Middle frontal gyrus (tissue), 1 donor: ENCODE measurements around the gene TXNIP.

ENCODE experiments used
- DNase-seq: peaks from one replicate; pipeline ENCODE4 v3.0.0-alpha.2; 2015; ENCODE audit warnings: low spot score; ENCODE audit errors: extremely low spot score

The TXNIP gene

DNA sequence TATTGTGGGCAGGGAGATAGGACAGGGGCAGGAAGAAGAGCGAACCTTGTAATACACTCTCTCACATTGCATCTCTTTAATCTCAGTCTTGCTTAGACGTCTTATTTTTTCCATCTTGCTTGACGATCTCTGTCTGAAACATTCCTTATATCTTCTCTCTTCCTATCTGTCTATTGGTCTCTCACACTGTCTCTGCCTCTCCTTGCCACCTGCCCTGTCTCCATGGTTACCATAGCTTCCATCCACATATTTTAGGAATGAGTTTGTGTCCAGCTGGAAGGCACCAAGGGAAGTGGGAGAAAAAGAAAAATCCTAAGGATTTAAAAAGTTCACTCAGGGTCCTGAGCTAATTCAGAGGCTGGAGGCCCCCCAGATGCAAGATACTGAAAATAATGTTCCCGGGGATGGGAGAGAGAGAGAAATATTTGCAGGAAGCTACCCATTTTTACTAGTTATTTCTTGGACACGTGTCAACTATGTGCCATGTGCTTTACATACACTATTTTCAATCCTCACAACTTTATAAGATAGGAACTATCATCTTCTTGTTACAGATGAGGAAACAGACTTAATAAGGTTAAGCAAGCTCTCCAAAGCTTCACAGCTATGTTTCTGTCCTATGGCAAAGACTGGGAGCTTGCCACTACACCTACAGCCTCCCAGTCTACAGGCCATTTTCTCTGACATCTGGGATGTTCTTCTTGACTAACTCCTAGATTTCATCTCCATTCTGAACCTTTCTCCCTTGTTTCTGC is 32.9 kb downstream of the TXNIP start:
- DNase-seq: no peak

DNA sequence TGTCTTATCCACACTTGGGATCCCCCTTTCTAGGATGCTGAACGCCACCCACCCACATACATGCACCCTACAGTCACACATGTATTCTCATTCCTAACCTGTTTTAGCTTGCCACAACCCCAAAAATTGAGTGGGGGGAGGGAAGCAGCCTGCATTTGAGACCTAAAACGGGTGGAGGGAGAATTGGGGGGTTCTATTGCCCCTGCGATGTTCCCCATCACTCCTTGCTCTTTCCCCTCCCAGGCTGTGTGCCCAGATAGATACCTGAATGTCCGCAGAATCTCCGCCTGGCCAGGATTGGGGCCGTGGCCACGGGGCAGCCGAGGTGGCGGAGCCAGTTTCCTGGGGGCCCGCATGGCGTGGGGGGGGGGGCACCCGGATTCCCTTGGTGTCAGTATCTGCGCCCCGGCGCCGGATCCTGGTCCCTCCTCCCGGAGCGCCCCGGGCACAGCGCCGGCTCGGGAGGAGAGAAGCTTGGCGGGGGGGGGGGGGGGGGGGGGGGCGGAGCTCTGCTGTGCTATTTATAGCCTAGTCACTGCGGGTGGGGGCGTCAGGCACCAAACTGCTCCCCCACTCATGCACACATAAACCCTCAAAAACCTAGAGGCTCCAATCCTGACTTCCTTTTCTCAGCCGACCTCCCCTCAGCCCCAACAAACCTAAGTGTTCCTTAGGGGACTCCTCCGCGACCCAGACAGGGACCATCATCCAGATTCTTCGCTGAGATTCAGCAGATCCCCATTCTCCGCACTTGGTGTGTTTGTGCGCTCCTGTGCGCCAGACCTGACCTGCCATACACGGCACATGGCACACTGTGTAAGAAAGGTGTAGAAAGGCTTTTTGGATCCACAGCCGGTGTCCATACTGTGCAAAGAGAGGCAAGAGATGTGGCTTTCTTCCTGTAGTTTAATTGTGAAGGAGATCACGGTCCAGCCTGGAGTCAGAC is 33.9 kb downstream of the TXNIP start:
- DNase-seq: no peak

DNA sequence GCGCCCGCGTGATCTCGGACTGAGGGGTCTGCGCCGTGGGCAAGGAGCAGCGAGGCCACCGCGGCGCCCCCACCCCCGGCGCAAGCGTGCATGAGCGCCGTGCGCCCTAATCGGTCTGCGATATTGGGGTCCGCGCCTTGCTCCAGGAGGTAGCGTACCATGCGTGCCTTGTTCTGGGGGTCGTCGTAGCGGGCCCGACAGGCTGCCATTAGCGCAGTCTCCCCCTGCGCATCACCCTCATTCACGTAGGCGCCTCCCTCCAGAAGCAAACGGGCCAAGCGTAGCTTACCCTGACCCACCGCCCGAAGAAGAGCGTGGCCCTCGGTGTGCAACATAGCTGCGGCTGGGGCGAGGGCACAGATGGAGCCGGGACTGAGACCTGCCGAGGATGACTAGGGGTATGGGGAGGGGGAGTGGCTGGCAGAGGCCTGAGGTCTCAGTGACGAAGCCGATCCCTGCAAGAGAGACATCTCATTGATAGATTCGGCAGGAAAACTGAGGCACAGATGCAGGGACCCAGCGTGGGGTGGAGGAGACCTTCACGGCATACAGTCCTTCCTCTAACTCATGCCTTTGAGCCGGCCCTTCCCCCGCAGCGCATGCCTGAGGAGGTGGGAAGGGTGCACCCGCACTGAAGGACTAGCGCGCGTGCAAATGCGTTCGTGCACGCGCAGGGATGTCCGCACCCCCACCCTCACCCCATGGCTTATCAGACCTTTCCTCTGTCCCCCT is 34.8 kb downstream of the TXNIP start:
- no peak for DNase-seq

DNA sequence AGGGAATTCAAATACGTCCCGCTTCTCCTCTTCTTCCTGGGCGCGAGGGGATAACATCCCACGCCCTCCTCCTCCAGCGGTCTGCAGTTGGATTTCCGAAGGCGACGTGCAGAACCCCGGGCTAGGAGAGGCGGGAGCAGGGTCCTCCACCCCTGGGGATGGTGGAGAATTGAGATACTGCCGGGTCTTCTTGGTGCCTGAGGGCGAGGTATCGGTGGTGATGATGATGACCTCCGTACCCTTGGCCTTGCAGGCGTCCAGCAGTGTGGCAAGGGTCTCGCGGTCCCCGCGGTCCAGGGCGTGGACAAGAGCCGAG is 35.3 kb downstream of the TXNIP start:
- DNase-seq: no peak

DNA sequence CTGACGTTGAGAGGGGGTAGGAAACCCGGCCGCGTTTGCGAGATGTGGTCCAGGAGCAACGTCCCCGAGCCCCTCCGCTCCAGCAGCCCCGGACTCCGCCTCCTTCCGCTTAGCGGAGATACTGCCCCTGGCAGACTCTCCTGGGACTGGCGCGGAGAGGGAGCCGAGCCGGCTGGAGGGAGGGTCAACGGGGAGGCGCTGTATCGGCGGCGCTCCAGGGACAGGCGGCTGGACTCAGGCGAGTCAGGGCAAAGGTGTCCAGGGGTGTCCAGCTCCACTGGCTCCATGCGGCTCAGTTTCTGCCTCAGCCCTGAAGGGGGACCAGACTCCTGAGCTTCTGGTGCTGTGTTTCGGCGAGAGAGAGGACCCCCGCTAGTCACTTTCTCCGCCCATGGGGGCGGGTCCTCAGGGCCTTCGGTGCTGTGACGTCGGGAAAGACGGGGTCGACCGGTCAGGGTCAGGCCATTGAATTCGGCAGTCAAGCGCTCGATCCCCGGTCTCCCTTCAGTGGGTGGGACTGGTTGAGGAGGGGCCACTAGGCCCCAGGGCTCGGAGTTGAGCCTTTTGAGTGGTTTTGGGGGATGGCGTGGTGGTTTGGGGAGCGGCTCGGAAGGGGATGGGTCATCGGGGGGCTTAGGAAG is 35.8 kb downstream of the TXNIP start:
- no peak for DNase-seq

DNA sequence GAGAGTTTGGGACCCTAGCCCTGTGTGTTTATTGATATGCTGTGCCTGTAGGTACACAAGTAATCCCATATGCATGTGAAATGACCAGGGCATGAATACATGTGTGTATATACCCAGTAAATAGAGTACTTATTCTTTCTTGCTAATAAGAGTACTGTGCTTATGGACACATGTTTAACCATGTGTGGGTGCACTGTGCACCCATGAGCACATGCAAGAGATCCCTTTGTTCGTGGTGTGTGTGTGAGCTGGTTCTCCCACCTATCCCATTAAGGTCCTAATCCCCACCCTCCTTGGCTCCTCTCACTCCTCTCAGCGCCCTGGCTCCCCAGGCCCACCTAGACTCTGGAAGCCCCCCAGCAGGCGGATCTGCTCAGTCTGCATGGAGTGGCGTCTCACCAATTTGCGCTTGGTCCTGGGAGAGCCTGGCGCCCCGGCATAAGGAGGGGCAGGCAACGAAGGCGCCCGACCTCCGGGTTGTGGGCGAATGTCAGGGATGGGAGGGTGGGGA is 36.4 kb downstream of the TXNIP start:
- DNase-seq: no peak

DNA sequence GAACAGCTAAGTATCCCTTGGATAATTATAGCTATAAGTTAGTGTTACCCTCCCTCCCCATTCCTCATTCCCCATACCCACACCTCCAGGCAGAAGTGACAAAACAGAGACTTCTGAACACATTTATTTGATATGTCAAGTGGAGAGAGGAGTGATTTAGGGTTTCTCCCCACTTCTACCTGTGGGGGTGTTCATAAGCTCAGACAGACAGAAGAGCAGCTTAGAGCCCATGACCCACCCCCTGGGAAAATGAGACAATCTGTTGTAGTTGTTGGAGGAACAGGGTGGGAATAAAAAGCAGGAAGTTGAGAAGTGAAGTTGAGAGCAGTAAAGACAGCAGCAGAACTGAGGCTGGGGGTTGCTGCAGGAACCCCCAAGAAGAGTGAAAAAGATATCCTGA is 37.0 kb downstream of the TXNIP start:
- DNase-seq: no peak

DNA sequence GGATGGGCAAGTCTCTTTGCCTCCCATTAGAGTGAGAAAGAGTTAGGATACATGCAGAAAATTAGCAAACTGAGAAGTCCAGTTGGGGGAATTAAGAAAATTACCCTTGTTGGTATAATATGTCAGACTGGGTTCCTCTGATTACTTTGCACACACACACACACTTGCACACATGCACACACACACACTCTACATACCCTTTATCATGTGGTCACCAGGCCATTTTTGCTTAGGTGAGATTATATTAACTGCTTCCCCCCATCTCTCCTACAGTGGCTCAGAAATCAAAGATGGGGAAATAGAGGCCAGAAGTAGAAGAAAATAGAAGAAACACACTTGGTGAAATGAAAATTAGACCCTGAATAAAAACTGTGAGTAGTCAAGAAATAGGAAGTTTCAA is 37.6 kb downstream of the TXNIP start:
- DNase-seq: no peak

DNA sequence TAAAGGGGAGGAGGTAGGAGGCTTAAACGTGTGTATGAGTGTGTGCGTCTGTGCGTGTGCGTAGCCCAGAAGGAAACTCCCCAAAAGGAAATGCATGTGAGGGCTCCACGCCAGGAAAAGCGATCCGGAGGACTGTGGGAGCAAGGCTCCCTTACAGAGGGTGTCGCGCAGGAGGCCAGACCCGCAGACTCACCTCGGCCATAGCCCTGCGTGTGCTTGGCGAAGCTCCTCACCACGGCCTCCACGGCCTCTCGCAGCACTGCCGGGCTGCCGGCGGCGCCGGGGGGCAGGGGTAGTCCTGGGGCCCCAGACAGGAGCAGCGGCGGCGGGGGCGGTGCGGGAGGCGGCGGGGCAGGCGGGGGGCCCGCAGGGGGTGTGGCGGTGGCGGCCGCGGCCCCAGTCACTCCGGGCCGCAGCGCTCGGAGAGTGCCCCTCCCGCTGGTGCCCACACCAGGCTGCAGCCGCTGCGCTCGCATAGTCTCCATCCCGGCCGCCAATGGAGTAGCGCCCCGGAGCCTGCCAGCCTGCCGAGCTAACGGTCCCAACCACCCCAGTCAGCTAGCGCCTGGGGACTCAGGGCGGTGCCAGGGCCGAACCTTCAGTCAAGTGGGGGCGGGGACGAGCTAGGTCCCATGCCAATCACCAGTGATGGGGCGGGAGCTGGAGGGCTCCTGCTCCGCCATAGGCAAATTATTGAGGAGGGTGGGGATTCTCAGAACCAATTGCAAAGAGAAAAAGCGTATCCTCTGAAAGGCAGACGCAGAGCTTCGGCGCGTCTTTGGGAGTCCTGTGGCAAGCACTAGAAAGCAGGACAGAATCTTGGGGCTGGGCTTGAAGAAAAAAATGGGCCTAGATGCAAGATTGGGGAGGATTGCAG is 38.7 kb downstream of the TXNIP start, which contains the start of gene LIX1L:
TSS of gene LIX1L (minus strand) at position 575 of the 877 bp plus-strand sequence. CDS start at position 485, 90 bp downstream.
- DNase-seq: peak; percentile 97

DNA sequence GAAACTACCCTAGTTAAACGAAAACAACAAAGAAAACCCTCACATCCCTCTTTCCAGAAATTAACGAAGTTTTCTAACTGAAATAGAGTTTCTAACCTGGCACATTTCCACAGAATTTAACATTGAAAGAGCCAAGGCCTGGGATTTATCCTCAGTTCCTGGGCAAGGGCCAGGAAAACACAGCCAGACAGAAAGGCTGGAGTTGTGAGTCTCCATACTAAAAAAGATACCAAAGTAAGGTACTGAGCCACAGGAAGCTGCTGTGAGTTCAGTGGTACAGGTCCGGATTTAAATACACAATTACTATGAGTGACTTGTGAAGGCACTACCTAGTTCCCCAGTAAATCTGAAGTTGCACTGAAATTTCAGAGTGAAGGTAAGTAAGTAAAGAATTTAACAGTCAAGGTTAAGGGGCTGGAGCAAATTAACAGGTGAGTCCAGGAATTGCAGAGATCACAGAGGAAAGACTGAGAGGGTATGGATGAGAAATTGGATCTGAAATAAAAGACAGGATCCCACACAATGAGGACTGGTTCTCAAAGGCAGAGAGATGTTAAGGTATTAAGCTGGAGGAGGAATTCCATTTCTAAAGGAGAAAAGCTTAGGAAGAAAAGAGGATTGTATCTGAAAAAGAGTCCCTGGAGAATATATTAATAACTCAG is 39.5 kb downstream of the TXNIP start:
- DNase-seq: no peak

DNA sequence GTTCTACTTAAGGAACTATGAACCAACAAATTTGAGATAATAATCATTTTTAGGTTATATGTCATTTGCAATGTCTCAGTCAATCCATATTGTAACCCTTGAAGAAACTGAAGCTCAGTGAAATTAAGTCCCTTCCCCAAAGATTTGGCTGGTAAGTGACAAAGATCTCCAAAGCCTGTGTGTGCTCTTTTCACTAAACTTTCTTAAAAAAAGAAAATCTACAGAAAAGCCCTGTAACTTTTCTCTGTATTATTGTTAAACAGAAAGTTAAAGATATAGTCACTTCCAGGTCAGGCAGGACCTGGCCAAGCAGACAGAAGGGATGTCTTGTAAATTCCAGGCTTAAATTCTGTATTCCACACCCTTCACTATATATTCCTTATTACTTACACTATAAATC is 40.0 kb downstream of the TXNIP start:
- DNase-seq: no peak

DNA sequence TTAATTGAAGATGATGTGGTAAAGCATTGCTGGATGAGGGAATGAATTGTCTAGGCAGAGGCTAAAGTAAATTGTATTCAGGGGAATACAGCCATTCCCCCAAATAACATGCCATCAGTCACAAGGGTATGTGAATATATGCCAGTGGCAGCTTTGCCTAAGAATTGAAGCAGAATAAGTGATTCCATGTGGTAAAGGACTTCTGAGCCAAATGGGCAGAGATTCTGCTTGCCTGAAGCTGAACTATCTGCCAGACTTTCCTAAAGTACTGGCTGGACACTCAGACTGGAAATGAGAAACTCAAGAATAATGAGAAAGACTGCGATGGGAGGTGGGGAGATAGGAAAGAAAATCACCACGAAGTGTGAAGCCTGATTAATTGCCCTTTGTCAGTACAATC is 40.9 kb downstream of the TXNIP start:
- no peak for DNase-seq

DNA sequence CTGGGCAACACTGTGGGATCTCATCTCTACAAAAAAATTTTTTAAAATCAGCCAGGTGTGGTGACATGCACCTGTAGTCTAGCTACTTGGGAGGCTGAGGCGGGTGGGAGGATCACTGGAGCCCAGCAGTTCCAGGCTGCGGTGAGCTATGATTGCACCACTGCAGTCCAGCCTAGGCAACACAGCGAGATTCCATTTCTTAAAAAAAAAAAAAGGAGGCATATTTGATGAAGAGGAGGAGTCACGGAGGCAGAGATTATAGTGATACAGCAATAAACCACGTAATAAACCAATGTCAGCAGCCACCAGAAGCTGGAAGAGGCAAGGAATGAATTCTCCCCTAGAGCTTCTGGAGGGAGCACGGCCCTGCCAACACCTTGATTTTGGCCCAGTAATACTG is 42.5 kb downstream of the TXNIP start:
- no peak for DNase-seq

DNA sequence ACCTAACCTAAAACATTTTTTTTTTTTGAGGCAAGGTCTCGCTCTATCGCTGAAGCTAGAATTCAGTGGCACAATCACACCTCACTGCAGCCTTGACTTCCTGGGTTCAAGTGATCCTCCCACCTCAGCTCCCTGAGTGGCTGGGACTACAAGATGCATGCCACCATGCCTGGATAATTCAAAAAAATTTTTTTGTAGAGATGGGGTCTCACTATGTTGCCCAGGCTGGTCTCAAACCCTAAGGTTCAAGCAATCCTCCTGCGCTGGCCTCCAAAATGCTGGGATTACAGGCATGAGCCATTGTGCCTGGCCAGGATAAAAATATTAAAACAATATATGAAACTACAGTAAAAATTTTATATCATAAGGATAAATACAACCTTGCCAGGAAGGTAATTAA is 43.5 kb downstream of the TXNIP start:
- DNase-seq: no peak

DNA sequence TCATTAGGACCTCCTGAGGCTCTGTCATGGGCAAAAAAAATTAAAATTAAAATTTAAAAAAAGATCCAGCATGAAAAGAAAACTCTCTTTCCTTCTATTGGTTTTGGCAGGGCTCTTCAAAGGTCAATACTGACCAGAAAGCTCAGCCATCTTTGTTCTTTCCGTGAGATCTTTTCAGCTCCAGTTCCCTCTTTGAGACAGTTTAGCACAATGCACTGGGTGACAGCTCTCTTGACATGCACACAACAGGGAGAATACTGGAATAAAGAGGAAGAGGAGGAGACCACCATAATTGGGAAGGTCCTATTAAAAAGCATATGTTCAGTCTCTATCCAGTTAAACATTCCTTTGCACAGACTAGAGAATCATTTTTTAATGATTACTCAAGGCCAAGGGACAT is 44.9 kb downstream of the TXNIP start:
- no peak for DNase-seq

DNA sequence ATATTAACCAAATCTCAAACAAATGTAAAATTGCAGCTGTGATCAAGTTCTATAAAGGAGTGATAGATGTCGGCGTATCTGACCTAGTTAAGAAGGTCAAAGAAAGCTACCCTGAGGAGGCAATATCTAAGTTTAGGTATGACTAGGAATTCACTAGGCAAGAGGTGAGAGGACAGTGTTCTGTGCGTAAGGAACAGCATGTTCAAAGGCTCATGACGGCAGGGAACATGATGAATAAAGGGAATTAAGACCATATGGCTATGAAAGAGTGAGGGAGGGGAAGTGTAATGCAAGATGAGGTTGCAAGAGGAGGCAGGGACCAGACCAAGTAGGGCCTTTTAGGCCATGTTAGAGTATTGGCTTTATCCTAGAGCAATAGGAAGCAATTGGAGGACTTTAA is 47.2 kb downstream of the TXNIP start:
- no peak for DNase-seq

DNA sequence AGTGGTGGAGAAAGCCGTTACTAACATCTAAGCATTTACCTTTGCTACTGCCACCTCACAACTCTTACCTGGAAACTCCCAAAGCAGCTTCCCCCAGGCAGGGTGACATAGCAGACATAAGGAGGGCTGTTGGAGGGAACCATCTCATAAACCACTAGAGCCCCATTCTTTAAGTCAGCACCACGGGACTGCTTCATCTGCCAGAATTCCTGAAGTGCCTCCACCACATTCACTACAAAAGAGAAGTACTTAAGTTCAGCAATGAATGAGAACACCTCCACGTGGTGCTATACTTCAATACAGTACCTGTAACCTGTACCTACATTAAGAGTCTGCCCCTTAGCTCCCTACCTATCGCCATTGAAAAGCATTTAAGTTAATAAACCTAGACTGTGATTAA is 48.8 kb downstream of the TXNIP start:
- no peak for DNase-seq

DNA sequence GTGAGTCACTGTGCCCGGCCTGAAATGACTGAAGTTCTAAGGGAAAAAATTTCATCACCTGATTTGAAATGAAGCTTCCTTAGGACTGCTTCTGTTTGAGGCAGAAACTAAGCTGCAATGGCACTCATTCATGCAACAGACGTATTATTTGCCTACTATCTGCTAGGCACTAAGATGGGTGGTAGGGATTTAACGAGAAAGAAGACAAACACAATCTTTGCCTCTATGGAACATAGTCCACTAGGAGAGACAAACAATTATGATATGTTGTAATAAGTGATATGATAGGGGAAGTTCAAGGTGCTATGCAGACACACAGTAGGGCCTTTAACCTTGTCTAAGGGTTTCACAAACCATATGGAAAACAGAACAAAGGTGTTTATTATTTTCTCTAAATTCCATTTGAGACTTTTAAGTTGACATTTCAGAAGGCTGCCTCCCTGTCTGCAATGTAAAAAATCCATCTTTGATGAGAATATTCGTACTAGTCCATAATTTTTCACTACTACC is 49.8 kb downstream of the TXNIP start:
- no peak for DNase-seq

DNA sequence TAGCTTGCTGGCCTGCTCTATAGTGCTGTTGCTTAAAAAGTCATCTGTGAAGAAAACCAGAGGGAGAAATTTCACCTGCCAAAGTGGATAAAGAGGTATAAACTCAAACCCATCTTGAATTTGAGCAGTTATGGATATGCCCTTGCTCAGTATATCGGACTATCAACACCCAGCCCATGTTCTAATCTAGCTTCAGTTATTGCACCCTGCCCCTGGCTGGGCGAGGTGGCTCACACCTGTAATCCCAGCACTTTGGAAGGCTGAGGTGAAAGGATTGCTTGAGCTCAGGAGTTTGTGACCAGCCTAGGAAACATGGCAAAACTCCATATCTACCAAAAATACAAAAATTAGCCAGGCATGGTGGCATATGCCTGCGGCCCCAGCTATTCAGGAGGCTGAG is 51.8 kb downstream of the TXNIP start:
- no peak for DNase-seq

DNA sequence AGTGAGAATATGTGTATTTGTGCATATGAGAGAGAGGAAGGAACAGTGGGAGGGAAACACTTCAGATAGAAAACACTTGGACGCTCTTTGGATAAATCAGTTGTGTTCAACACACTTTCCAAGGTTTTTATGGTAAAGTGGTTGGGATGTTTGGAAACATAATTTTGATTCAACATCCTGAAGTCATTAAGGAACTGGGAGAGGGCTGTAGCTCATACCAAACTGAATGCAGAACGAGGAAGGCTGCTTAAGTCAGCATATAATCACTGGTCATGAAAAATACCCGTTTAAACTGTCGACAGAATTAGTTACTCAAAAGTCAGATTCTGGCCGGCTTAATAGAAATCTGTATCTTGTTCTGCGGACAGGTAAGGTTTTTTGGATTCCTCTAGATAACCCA is 53.5 kb downstream of the TXNIP start:
- DNase-seq: no peak
